ENCODE data around the gene CREG2. TPM values are rescaled to one million over a fixed set of nuclear protein-coding genes. Genes with fewer than 3 reads are reported as not detected.

Gene CREG2
- polyA plus RNA-seq, 12 donors: 2.2 to 5.1 (median 3.8) TPM; not detected in 2

DNA sequence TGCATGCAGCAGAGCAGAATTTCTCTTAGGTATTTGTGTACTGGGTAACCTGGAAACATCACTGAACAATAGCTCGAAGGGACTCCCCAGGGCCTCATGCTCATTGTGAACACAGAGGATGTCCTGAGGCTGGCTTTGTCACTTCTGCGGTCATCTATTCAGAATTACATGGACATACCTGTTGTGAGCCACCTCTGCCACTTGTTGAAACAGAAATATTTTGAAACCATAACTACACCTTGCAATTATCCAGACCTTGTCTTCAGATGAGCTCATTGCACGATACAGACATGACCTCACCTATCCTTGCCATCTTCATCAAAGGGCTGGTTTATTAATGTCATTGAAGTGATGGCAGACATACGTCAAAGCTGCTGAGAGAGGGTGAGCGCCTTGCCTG lies 23.4 kb upstream of the CREG2 start:
- DNase-seq: no peak

- DNase-seq: no peak
Measured at GRCh38 chr2:101410114-101410513, 22.8 kb upstream of the CREG2 start.

GRCh38 chr2:101409699-101410098 lies 22.4 kb upstream of the CREG2 start:
- DNase-seq: no peak

DNA sequence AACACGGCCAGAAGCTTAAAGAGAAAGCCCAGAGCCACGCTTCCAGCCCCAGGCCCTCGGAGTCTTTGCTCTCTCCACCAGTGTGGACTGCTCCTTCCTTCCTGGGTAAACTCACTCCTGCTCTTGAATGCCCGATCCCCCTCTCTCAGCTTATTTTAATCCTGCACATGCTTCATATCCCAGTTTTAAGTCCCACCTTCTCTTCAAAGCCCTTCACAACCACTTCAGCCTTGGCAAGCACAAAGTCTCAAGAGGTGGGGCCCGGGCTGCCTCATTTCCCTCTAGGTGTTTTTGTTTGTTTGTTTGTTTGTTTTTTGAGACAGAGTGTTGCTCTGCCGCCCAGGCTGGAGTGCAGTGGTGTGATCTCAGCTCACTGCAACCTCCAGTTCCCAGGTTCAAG lies 21.6 kb upstream of the CREG2 start:
- no peak for DNase-seq

DNA sequence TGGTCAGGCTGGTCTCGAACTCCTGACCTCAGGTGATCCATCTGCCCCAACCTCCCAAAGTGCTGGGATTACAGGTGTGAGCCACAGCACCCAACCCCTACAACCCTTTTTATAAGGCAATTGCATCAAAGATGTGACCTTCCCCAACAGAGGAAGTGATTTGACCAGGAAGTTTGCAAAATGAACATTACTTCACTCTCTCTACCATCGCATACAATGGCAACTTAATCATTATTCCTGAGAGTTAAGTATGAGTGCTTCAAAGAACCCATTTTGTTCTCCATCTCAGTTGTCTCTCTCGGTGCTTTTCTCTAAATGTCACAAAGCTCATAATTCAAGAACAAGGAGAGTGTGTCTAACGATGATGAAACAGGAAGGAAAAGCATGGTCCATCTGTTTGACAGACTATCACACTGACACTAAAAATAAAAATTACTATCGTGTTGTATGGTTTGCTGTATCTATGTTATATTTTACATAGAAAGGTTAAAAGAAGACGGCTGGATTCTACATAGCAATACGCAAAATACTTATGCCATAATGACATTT lies 18.1 kb upstream of the CREG2 start:
- no peak for DNase-seq

DNA sequence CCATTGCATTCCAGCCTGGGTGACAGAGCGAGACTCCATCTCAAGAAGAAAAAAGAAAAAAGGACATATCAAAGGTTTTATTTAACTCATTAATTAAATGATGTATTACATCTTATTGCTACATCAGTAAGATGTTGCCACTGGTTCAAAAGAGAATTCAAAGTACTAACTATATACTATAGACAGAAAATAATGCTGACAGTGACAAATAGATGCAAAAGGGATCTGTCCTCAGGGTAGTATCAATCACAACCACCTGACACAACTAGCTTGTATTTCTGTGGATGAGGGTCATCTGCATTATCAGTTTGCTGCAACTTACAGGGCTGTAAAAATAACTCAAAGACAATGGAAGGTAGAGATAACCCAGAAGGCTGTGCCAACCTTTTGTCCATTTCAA lies 16.4 kb upstream of the CREG2 start:
- no peak for DNase-seq

DNA sequence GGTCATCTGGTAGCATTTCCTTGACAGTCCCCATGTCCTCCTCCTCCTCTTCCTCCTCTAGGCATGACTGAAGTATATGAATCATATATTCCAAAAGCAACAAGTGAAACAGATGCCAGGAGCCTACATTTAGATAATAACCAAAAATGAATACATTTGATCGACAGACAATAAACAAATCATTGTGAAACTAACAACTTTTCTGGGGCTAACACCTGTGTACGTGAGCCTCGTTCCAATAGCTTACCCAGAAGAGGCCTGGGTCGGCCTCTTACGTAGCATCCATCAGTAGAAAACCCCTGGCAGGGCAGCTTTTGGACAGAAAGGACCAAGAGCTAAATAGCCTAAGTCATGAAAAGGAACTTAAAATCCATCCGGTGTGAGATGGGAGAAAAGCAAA lies 15.3 kb upstream of the CREG2 start:
- no peak for DNase-seq

GRCh38 chr2:101401906-101402305 lies 14.6 kb upstream of the CREG2 start:
- no peak for DNase-seq

GRCh38 chr2:101401326-101401665 lies 14.0 kb upstream of the CREG2 start:
- no peak for DNase-seq

DNA sequence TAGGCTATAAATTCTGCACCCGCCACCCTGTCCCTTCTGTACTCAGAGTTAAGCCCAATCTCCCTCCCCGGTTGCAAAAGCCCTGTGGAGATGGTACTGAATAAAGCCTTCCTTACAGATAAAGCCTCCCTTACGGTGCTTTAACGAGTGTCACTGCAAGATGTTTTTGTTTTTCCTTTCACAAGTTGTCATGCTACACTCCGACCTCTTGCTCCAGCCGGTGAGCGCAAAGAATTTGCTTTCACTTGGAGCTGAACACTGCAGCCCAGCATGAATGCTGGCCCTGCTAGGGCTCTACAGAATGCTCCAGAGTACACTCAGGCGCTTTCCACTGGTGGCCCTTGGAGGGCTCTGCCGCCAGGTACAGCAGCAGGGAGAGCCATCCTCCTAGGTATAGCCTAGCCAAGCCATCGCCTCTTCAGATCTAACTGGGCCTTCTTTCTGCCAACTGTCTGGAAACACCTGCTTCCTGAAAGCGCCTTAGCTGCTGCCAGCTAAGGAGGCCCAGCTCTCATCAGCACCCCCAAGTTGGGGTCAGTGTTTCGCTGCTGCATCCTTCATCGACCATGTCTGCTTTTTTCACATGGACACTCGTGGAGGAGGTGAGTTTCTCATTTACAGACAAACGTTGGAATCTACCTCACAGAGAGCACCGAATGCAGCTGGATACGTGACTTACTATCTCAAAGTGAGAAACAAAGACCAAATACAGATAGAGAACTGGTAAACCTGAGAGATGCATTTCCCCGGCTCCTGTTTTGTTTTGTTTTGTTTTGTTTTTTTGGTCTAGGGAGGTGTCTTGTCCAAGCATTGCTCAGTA lies 13.4 kb upstream of the CREG2 start:
- no peak for DNase-seq

GRCh38 chr2:101400048-101400447 lies 12.7 kb upstream of the CREG2 start:
- DNase-seq: no peak

GRCh38 chr2:101399021-101399799 lies 11.9 kb upstream of the CREG2 start:
- DNase-seq: no peak

DNA sequence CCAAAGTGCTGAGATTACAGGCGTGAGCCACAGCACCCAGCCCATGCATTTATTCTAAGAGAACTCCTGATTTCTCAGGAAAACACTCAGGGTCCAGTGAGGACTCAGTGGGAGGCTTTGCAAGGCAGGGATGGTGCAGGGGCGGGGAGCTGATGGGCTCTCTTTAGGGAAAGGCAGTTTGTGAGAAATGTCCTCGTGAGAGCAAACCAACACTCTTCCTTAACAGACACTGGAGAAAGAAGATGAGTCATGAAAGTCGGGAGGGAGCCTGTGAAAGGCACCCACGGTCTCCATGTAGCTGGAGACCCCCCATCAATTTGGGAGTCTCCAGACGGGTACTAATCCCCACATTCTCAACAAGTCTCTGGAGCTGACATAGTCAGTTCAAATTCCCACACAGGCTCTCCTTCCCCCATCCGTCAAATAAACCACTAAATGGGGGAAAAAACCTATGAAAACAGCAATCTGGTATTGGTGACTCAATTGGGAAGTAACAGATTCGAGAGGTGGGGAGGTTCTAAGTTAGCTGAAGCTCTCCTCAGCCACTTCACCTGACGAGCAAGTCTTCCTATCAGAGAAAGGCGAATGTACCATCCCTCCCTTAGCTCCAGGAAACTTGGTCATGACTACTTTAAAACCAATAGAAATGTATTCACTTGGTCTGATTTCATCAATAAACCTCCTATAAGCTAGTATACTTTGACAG lies 11.0 kb upstream of the CREG2 start:
- no peak for DNase-seq

DNA sequence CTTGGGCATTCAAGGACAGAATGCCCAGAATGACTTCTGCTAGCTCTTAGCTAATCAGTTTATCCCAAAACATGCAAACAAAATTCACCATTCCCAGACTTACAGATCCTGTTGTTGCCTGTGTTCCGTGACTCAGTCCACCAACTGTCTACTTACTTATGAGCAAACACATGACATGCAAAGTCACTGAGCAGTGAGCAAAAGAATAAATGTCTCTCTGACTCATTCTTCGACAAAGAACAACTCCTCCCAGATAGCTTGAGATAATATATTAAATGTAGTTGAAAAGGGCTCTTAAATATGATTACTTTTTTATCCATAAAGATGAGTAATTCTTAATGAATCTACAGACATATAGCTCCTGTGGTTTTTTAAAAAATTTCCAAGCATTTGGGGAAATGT lies 9.0 kb upstream of the CREG2 start:
- no peak for DNase-seq

- no peak for DNase-seq
Measured at GRCh38 chr2:101395545-101396315, 8.4 kb upstream of the CREG2 start.

DNA sequence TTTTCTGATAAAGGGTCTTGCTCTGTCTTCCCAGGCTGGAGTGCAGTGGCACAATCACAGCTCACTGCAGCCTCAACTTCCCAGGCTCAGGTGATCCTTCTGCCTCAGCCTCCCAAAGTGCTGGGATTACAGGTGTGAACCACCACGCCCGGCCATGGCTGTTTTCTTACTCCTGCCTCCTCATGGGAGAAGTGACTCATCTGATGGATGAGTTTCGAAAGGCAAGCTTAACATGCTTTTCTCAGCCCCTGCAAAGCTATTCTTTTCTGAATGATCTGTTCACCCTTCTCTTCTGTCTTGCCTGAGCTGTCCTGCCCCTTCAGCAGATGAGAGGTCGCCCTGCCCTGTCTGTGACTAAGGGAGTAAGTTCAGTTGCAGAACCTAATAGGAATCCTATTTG lies 929 bp upstream of the CREG2 start:
- DNase-seq: no peak

DNA sequence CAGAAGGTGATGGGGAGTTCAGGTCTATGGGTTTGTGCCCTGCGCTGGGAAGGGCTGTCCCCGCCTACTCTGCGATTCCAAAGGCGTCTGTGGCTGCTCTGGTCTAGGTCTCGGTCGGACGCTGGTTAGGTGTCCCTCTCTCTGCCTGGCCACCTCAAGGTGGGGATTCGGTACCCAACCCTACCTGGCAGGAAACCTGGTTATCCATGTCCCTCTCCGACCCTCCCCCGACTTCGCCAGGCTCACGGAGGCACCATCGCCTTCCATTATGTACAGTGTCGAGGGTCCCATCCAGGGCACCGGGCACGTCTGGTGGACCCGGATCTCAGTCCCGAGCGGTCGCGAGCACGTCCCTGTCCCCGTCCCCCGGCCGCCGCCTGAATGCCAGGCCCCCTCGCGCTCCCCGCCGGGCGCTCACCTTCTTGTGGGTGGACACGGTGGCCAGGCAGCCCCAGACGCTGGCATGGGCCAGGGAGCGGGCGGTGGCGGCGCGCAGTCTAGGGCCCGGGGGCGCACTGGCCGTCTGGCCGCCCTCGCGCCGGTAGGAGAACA lies 628 bp downstream of the CREG2 start:
- no peak for DNase-seq

DNA sequence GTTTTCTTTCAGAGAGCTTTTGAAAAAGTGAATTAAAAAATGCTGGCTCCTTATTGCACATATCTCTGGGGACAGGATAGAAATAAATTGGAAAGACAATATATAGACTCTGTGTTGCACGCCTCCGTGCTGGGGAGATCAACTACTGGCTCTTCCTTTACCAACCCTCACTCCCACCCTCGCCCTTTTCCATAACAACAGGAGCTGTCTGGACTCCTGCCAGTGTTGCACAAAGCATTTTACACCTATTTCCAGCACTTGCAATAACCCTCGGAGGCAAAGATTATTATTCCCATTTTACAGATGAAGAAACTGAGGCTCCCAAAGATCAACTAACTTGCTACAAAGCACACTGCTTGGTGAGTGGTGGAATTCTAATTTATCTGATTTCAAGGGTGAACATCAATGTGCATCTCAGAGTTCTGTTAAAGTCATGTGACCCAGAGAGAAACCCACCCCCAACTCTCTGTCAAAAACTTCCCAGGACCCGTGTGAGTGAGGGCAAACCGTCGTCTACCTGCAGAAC lies 4.2 kb downstream of the CREG2 start:
- no peak for DNase-seq

- DNase-seq: no peak
Measured at GRCh38 chr2:101382442-101382841, 4.9 kb downstream of the CREG2 start.

GRCh38 chr2:101380376-101380775 lies 6.9 kb downstream of the CREG2 start:
- DNase-seq: no peak

- no peak for DNase-seq
Measured at GRCh38 chr2:101379091-101379490, 8.2 kb downstream of the CREG2 start.

Measured in muscle of arm (tissue), 12 donors.